ENCODE measurements around the gene FBXO31.

FBXO31 gene

GRCh38 chr16:87311387-87311786 lies 72.2 kb downstream of the FBXO31 start:
- Histone ChIP-seq H2AFZ (ENCODE audit: low read depth, low read length) (no peak overlapping the region), H3K9me3 (ENCODE audit: insufficient read depth, low read length) (no peaks in the 10 kb centered on the region), H3K27me3 (ENCODE audit: low read depth, low read length) (no peaks in the 10 kb centered on the region), H3K4me3 (ENCODE audit: low read length) (no peak overlapping the region), H3K36me3 (replicated peaks; ENCODE audit: low read depth, low read length) (peaks cover 6% of the 10 kb centered on the region), H4K20me1 (ENCODE audit: insufficient read depth, low read length) (no peaks in the 10 kb centered on the region), H3K9ac (ENCODE audit: low read length) (no peak overlapping the region), H3K27ac (ENCODE audit: low read length) (no peak overlapping the region), H3K79me2 (ENCODE audit: low read length) (no peaks in the 10 kb centered on the region), H3K4me1 (ENCODE audit: low read length) (peaks cover 20% of the 10 kb centered on the region), H3K4me2 (ENCODE audit: low read length) (no peak overlapping the region)
- TF ChIP-seq EZH2phosphoT487 (IDR thresholded peaks at IDR 0.05; ENCODE audit: low read depth) (no peak), CTCF (IDR thresholded peaks at IDR 0.05; ENCODE audit: low read depth, low read length) (no peak)

GRCh38 chr16:87310610-87311009 lies 73.0 kb downstream of the FBXO31 start:
- TF ChIP-seq CTCF (IDR thresholded peaks at IDR 0.05; ENCODE audit: low read depth, low read length), result no peak
- TF ChIP-seq EZH2phosphoT487 (IDR thresholded peaks at IDR 0.05; ENCODE audit: low read depth), result no peak
- Histone ChIP-seq H2AFZ (ENCODE audit: low read depth, low read length) (no peak overlapping the region), H3K4me3 (ENCODE audit: low read length) (no peak overlapping the region), H3K4me2 (ENCODE audit: low read length) (no peak overlapping the region), H3K9me3 (ENCODE audit: insufficient read depth, low read length) (no peaks in the 10 kb centered on the region), H3K79me2 (ENCODE audit: low read length) (no peaks in the 10 kb centered on the region), H4K20me1 (ENCODE audit: insufficient read depth, low read length) (no peaks in the 10 kb centered on the region), H3K27me3 (ENCODE audit: low read depth, low read length) (no peaks in the 10 kb centered on the region), H3K9ac (ENCODE audit: low read length) (no peak overlapping the region), H3K36me3 (replicated peaks; ENCODE audit: low read depth, low read length) (peaks cover 6% of the 10 kb centered on the region), H3K4me1 (ENCODE audit: low read length) (peaks cover 12% of the 10 kb centered on the region), H3K27ac (ENCODE audit: low read length) (no peak overlapping the region)

- TF ChIP-seq EZH2phosphoT487 (IDR thresholded peaks at IDR 0.05; ENCODE audit: low read depth), result no peak
- TF ChIP-seq CTCF (IDR thresholded peaks at IDR 0.05; ENCODE audit: low read depth, low read length), result no peak
- H3K9ac ChIP-seq (ENCODE audit: low read length), result no peak overlapping the region
- H3K27me3 ChIP-seq (ENCODE audit: low read depth, low read length), result no peaks in the 10 kb centered on the region
- H3K4me3 ChIP-seq (ENCODE audit: low read length), result no peak overlapping the region
- H3K79me2 ChIP-seq (ENCODE audit: low read length), result no peaks in the 10 kb centered on the region
- H4K20me1 ChIP-seq (ENCODE audit: insufficient read depth, low read length), result no peaks in the 10 kb centered on the region
- H3K4me1 ChIP-seq (ENCODE audit: low read length), result peaks cover 5% of the 10 kb centered on the region
- H3K9me3 ChIP-seq (ENCODE audit: insufficient read depth, low read length), result no peaks in the 10 kb centered on the region
- no peak overlapping the region for H2AFZ ChIP-seq (ENCODE audit: low read depth, low read length)
- peaks cover 6% of the 10 kb centered on the region for H3K36me3 ChIP-seq (replicated peaks; ENCODE audit: low read depth, low read length)
- H3K27ac ChIP-seq (ENCODE audit: low read length), result no peak overlapping the region
- no peak overlapping the region for H3K4me2 ChIP-seq (ENCODE audit: low read length)
These were observed 73.7 kb downstream of the FBXO31 start for GRCh38 chr16:87309620-87310525.

GRCh38 chr16:87308826-87309225 lies 74.8 kb downstream of the FBXO31 start:
- H3K9me3 ChIP-seq (ENCODE audit: insufficient read depth, low read length), result no peaks in the 10 kb centered on the region
- no peaks in the 10 kb centered on the region for H3K4me1 ChIP-seq (ENCODE audit: low read length)
- no peak for TF ChIP-seq CTCF (IDR thresholded peaks at IDR 0.05; ENCODE audit: low read depth, low read length)
- no peak for TF ChIP-seq EZH2phosphoT487 (IDR thresholded peaks at IDR 0.05; ENCODE audit: low read depth)
- H3K27ac ChIP-seq (ENCODE audit: low read length), result no peak overlapping the region
- H3K9ac ChIP-seq (ENCODE audit: low read length), result no peak overlapping the region
- H3K4me2 ChIP-seq (ENCODE audit: low read length), result no peak overlapping the region
- peaks cover 6% of the 10 kb centered on the region for H3K36me3 ChIP-seq (replicated peaks; ENCODE audit: low read depth, low read length)
- H3K79me2 ChIP-seq (ENCODE audit: low read length), result no peaks in the 10 kb centered on the region
- no peaks in the 10 kb centered on the region for H3K27me3 ChIP-seq (ENCODE audit: low read depth, low read length)
- no peaks in the 10 kb centered on the region for H4K20me1 ChIP-seq (ENCODE audit: insufficient read depth, low read length)
- H3K4me3 ChIP-seq (ENCODE audit: low read length), result no peak overlapping the region
- no peak overlapping the region for H2AFZ ChIP-seq (ENCODE audit: low read depth, low read length)
